HepG2 (cell line): ENCODE data around the gene RBP5. TPM values are rescaled to one million over a fixed set of nuclear protein-coding genes. Genes with fewer than 3 reads are reported as not detected.

Source experiments
- AGO2 ChIP-seq: fragments of 200-400 bp; formaldehyde crosslinking; optimal IDR thresholded peaks from 2 replicates; pipeline ENCODE3; 2017; ENCODE audit warnings: mild to moderate bottlenecking, low read depth, low read length, moderate library complexity
- BHLHE40 ChIP-seq: IDR thresholded peaks from 2 replicates; pipeline ENCODE4 v1.6.1; 2011; ENCODE audit warnings: low read length, improper control_type of control experiment
- CSRNP1 ChIP-seq: sonication (generic); formaldehyde crosslinking; IDR thresholded peaks from 2 replicates; pipeline ENCODE4 v1.8.1; 2023; ENCODE audit warnings: mild to moderate bottlenecking, missing genetic modification reagents
- HNRNPK ChIP-seq: fragments of 200-400 bp; formaldehyde crosslinking; IDR thresholded peaks from 2 replicates; pipeline ENCODE4 v1.6.1; 2018; ENCODE audit warnings: low read length, low read depth, moderate library complexity, mild to moderate bottlenecking; ENCODE audit not compliant: poor library complexity, severe bottlenecking
- HNRNPL ChIP-seq: fragments of 200-400 bp; formaldehyde crosslinking; IDR thresholded peaks from 2 replicates; pipeline ENCODE4 v1.6.1; 2017; ENCODE audit warnings: mild to moderate bottlenecking, low read depth, low read length
- HOXA3 ChIP-seq: sonication (generic); formaldehyde crosslinking; IDR thresholded peaks from 2 replicates; pipeline ENCODE4 v1.5.0; 2020; ENCODE audit warnings: missing genetic modification reagents
- MED13 ChIP-seq: sonication (generic); formaldehyde crosslinking; IDR thresholded peaks from 2 replicates; pipeline ENCODE4 v1.5.0; 2020; ENCODE audit warnings: missing genetic modification reagents
- MEIS2 ChIP-seq: sonication (generic); formaldehyde crosslinking; IDR thresholded peaks from 2 replicates; pipeline ENCODE4 v1.9.0; 2021; ENCODE audit warnings: mild to moderate bottlenecking, missing genetic modification reagents
- ONECUT2 ChIP-seq: sonication (generic); formaldehyde crosslinking; IDR thresholded peaks from 2 replicates; pipeline ENCODE4 v1.4.0; 2020; ENCODE audit warnings: missing genetic modification reagents
- RFX5 ChIP-seq: IDR thresholded peaks from 2 replicates; pipeline ENCODE4 v1.6.1; 2011; ENCODE audit warnings: low read depth, low read length, improper control_type of control experiment
- SP140L ChIP-seq: sonication (generic); formaldehyde crosslinking; IDR thresholded peaks from 2 replicates; pipeline ENCODE4 v1.4.0; 2020; ENCODE audit warnings: missing genetic modification reagents, borderline replicate concordance
- STAT5B ChIP-seq: sonication (generic); formaldehyde crosslinking; IDR thresholded peaks from 2 replicates; pipeline ENCODE4 v1.4.0; 2020; ENCODE audit warnings: missing genetic modification reagents
- TAF1 ChIP-seq: sonication (generic); formaldehyde crosslinking; IDR thresholded peaks from 2 replicates; pipeline ENCODE4 v1.4.0; 2020; ENCODE audit warnings: missing genetic modification reagents
- THAP11 ChIP-seq: IDR thresholded peaks from 2 replicates; pipeline ENCODE4 v1.6.1; 2016; ENCODE audit warnings: missing biosample characterization, missing genetic modification reagents
- ZNF207 ChIP-seq: fragments of 450-650 bp; IDR thresholded peaks from 2 replicates; pipeline ENCODE4 v1.6.1; 2016; ENCODE audit warnings: antibody characterized with exemption, borderline replicate concordance
- ZNF3 ChIP-seq: IDR thresholded peaks from 2 replicates; pipeline ENCODE4 v1.7.0; 2017; ENCODE audit warnings: inconsistent platforms
- ZNF335 ChIP-seq: sonication (generic); formaldehyde crosslinking; IDR thresholded peaks from 2 replicates; pipeline ENCODE4 v1.4.0; 2020; ENCODE audit warnings: missing genetic modification reagents
- ZNF740 ChIP-seq: sonication (generic); formaldehyde crosslinking; IDR thresholded peaks from 2 replicates; pipeline ENCODE4 v1.4.0; 2020; ENCODE audit warnings: missing genetic modification reagents
- ZNF878 ChIP-seq: sonication (generic); formaldehyde crosslinking; IDR thresholded peaks from 2 replicates; pipeline ENCODE4 v1.8.1; 2023; ENCODE audit warnings: mild to moderate bottlenecking, missing genetic modification reagents, moderate library complexity
- polyA plus RNA-seq, 8 experiments: library from polyadenylated mRNA; depleted of rRNA in 3 of 8; stranded (reverse) in 7 of 8; unstranded in 1 of 8; fragments of >200 nt; fragmentation: Illumina TruSeq in 4 of 8; extraction: Trizol in 4 of 8; gene quantifications; 2 replicates each; pipeline versions ENCODE4 v1.2.1 to v1.2.3, GENCODE V29; 2011 to 2016; ENCODE audit warnings: low read depth in 4 of 8, missing spikeins in 1 of 8, mixed read lengths in 1 of 8; ENCODE audit not compliant: insufficient read depth in 1 of 8
- total RNA-seq, 5 experiments: library from RNA; depleted of rRNA; stranded (reverse); fragments of >200 nt; fragmentation: Illumina TruSeq; extraction: Trizol; gene quantifications; 2 replicates each; pipeline ENCODE4 v1.2.3, GENCODE V29; 2016; ENCODE audit warnings: low read depth in 1 of 5
- TF ChIP-seq, protein P1 (sequence below): sonication (generic); formaldehyde crosslinking; IDR thresholded peaks from 2 replicates; pipeline ENCODE4 v1.5.0; 2020; ENCODE audit warnings: missing genetic modification reagents, mild to moderate bottlenecking, borderline replicate concordance
- TF ChIP-seq, protein P2 (sequence below): sonication (generic); formaldehyde crosslinking; IDR thresholded peaks from 2 replicates; pipeline ENCODE4 v1.4.0; 2020; ENCODE audit warnings: missing genetic modification reagents, borderline replicate concordance

Gene RBP5
- total and polyA plus RNA-seq, 2 of the 13 experiments (the other 11 are each of a cell fraction or from before 2014, with no cell fraction given) = 13.8 to 19.8 TPM

DNA sequence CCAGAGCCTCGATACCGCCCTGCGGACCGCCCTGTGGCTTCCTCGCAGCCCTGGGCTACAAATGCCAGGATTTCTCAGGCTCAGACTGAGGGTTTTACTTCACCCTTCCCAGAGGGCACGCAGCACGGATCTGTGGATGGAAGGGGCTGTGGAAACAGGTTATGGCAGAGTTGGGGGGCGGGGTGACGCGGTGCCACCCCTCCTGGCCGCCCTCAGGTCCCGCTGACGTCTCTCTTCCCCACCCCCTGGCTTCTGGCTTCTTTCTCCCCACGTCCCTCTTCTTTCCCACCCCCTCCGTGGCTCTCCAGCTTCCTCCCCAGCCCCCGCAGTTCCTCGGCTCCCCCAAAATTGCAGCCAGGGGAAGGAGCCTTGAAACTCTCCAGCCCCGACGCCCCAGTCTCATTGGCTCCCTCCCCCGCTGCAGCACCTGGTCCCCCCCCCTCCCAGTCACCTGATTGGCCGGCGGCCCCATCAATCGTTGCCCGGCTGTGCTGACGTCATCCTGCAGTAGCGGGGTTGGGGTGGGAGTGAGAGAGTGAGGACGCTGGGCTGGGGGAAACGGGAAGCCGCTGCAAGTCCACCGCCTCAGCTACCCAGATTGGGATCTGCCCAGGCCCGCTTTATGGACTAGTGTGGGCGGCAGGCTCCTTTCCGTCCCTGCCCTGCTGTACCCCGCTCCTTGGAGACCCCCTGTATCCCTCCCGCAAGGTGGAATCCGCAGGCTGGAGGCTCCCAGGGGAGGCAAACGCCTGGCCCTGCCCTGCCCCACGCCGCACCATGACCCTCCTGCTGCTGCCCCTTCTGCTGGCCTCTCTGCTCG, 1.4 kb upstream of the RBP5 start, which contains the start of gene CLSTN3 (continued):
- no peak for TF ChIP-seq STAT5B (CRISPR knock-in tag)
- TF ChIP-seq SP140L (CRISPR knock-in tag) = no peak
- no peak for TF ChIP-seq BHLHE40
- peak; percentile 28 for TF ChIP-seq THAP11 (CRISPR knock-in tag)
- TF ChIP-seq ZNF878 = no peak
- TF ChIP-seq MEIS2 = peak; percentile 14; the same call in 1 of the 2 replicates
- TF ChIP-seq, protein P1, sequence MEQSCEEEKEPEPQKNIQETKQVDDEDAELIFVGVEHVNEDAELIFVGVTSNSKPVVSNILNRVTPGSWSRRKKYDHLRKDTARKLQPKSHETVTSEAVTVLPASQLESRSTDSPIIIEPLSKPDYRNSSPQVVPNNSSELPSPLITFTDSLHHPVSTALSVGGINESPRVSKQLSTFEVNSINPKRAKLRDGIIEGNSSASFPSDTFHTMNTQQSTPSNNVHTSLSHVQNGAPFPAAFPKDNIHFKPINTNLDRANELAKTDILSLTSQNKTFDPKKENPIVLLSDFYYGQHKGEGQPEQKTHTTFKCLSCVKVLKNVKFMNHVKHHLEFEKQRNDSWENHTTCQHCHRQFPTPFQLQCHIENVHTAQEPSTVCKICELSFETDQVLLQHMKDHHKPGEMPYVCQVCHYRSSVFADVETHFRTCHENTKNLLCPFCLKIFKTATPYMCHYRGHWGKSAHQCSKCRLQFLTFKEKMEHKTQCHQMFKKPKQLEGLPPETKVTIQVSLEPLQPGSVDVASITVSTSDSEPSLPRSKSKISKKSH = peak; percentile 54
- TF ChIP-seq, protein P2, sequence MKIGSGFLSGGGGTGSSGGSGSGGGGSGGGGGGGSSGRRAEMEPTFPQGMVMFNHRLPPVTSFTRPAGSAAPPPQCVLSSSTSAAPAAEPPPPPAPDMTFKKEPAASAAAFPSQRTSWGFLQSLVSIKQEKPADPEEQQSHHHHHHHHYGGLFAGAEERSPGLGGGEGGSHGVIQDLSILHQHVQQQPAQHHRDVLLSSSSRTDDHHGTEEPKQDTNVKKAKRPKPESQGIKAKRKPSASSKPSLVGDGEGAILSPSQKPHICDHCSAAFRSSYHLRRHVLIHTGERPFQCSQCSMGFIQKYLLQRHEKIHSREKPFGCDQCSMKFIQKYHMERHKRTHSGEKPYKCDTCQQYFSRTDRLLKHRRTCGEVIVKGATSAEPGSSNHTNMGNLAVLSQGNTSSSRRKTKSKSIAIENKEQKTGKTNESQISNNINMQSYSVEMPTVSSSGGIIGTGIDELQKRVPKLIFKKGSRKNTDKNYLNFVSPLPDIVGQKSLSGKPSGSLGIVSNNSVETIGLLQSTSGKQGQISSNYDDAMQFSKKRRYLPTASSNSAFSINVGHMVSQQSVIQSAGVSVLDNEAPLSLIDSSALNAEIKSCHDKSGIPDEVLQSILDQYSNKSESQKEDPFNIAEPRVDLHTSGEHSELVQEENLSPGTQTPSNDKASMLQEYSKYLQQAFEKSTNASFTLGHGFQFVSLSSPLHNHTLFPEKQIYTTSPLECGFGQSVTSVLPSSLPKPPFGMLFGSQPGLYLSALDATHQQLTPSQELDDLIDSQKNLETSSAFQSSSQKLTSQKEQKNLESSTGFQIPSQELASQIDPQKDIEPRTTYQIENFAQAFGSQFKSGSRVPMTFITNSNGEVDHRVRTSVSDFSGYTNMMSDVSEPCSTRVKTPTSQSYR (CRISPR knock-in tag) = peak; percentile 48; the same call in 1 of the 2 replicates
- no peak for TF ChIP-seq ONECUT2 (CRISPR knock-in tag)
- TF ChIP-seq TAF1 = peak; percentile 33; the same call in 1 of the 2 replicates
- TF ChIP-seq ZNF207 = no peak
- no peak for TF ChIP-seq HNRNPL
- no peak; the same call in 1 of the 2 replicates for TF ChIP-seq CSRNP1 (CRISPR knock-in tag)
- TF ChIP-seq HNRNPK = peak; percentile 67
- peak; percentile 6; the same call in 1 of the 2 replicates for TF ChIP-seq HOXA3 (CRISPR knock-in tag)
- no peak for TF ChIP-seq MED13 (CRISPR knock-in tag)
- TF ChIP-seq ZNF740 (CRISPR knock-in tag) = peak; percentile 85
- 0 out of 2 replicates have a peak, but pooled peaks have one; percentile 22 for TF ChIP-seq ZNF335
- TF ChIP-seq RFX5 = 0 out of 2 replicates have a peak, but pooled peaks have one; percentile 12
- peak; percentile 80 for TF ChIP-seq AGO2
- no peak for TF ChIP-seq ZNF3 (CRISPR knock-in tag)
